Skeletal muscle tissue (tissue), 4 donors: ENCODE results near the gene ROR2. TPM values are rescaled to one million over a fixed set of nuclear protein-coding genes. Genes with fewer than 3 reads are reported as not detected.

Experiments used
- H3K27ac ChIP-seq: one replicate; pipeline ENCODE4 v1.7.0; 2013; ENCODE audit warnings: mild to moderate bottlenecking, low read depth, low read length, inconsistent platforms
- H3K27me3 ChIP-seq, 3 donors: one replicate each; pipeline ENCODE4 v1.7.0; 2013; ENCODE audit warnings: low read length in 3 of 3; ENCODE audit not compliant: control insufficient read depth in 3 of 3, insufficient read depth in 3 of 3
- H3K36me3 ChIP-seq, 3 donors: one replicate each; pipeline ENCODE4 v1.7.0; 2013; ENCODE audit warnings: low read length in 3 of 3; ENCODE audit not compliant: control insufficient read depth in 3 of 3, insufficient read depth in 3 of 3
- H3K4me1 ChIP-seq, 3 donors: one replicate each; pipeline ENCODE4 v1.7.0; 2013; ENCODE audit warnings: low read length in 3 of 3, mild to moderate bottlenecking in 3 of 3; ENCODE audit not compliant: control insufficient read depth in 3 of 3, insufficient read depth in 3 of 3
- H3K4me3 ChIP-seq, 3 donors: one replicate each; pipeline ENCODE4 v1.7.0; 2013; ENCODE audit warnings: low read length in 3 of 3
- H3K9ac ChIP-seq, 3 donors: one replicate each; pipeline ENCODE4 v1.7.0; 2013; ENCODE audit warnings: low read length in 3 of 3, mild to moderate bottlenecking in 3 of 3, moderate library complexity in 2 of 3, low read depth in 1 of 3
- H3K9me3 ChIP-seq, 3 donors: one replicate each; pipeline ENCODE4 v1.7.0; 2013; ENCODE audit warnings: low read length in 3 of 3; ENCODE audit not compliant: control insufficient read depth in 3 of 3
- total RNA-seq: library from RNA; depleted of rRNA; stranded (reverse); fragments of >200 nt; gene quantifications from one replicate; pipeline ENCODE4 v1.2.3, GENCODE V29; 2014
- donor health status: Osteomylitis.

The ROR2 gene
- total RNA-seq, 1 donor from 2014 or later: 4.2 TPM

- Histone ChIP-seq H3K9me3 (no peaks in the 10 kb centered on the region), H3K27ac (no peak overlapping the region), H3K36me3 (no peaks in the 10 kb centered on the region), H3K4me1 (peaks cover 0 to 4% (median 0%) of the 10 kb centered on the region in 3 donors), H3K27me3 (peaks cover 4 to 6% (median 5%) of the 10 kb centered on the region in 3 donors), H3K4me3 (no peak overlapping the region), H3K9ac (no peak overlapping the region)
These were observed 132.4 kb downstream of the ROR2 start for GRCh38 chr9:91817493-91818224.

GRCh38 chr9:91817106-91817492 is 132.9 kb downstream of the ROR2 start:
- H3K36me3 ChIP-seq: no peaks in the 10 kb centered on the region
- no peak overlapping the region for H3K4me3 ChIP-seq
- H3K9me3 ChIP-seq: no peaks in the 10 kb centered on the region
- no peak overlapping the region for H3K9ac ChIP-seq
- peaks cover 4 to 6% (median 5%) of the 10 kb centered on the region in 3 donors for H3K27me3 ChIP-seq
- peaks cover 0 to 4% (median 0%) of the 10 kb centered on the region in 3 donors for H3K4me1 ChIP-seq
- H3K27ac ChIP-seq: no peak overlapping the region

GRCh38 chr9:91816356-91816755 is 133.7 kb downstream of the ROR2 start:
- H3K36me3 ChIP-seq: no peaks in the 10 kb centered on the region
- no peak overlapping the region for H3K27ac ChIP-seq
- peaks cover 4 to 6% (median 5%) of the 10 kb centered on the region in 3 donors for H3K27me3 ChIP-seq
- no peaks in the 10 kb centered on the region for H3K9me3 ChIP-seq
- H3K4me3 ChIP-seq: no peak overlapping the region
- no peak overlapping the region for H3K9ac ChIP-seq
- peaks cover 0 to 4% (median 0%) of the 10 kb centered on the region in 3 donors for H3K4me1 ChIP-seq

GRCh38 chr9:91815896-91816295 is 134.1 kb downstream of the ROR2 start:
- Histone ChIP-seq H3K27ac (no peak overlapping the region), H3K4me1 (peaks cover 0 to 4% (median 0%) of the 10 kb centered on the region in 3 donors), H3K9me3 (no peaks in the 10 kb centered on the region), H3K9ac (no peak overlapping the region), H3K4me3 (no peak overlapping the region), H3K36me3 (no peaks in the 10 kb centered on the region), H3K27me3 (peaks cover 4 to 6% (median 5%) of the 10 kb centered on the region in 3 donors)

- peaks cover 0 to 4% (median 0%) of the 10 kb centered on the region in 3 donors for H3K4me1 ChIP-seq
- no peak overlapping the region for H3K27ac ChIP-seq
- H3K9ac ChIP-seq: no peak overlapping the region
- H3K36me3 ChIP-seq: no peaks in the 10 kb centered on the region
- H3K27me3 ChIP-seq: peaks cover 4 to 7% (median 5%) of the 10 kb centered on the region in 3 donors
- H3K9me3 ChIP-seq: no peaks in the 10 kb centered on the region
- no peak overlapping the region for H3K4me3 ChIP-seq
These were observed 135.3 kb downstream of the ROR2 start for GRCh38 chr9:91814753-91815152.

GRCh38 chr9:91814201-91814600 is 135.8 kb downstream of the ROR2 start:
- Histone ChIP-seq H3K27ac (no peak overlapping the region), H3K4me3 (no peak overlapping the region), H3K36me3 (no peaks in the 10 kb centered on the region), H3K27me3 (peaks cover 3 to 7% (median 7%) of the 10 kb centered on the region in 3 donors), H3K9ac (no peak overlapping the region), H3K4me1 (peaks cover 0 to 4% (median 0%) of the 10 kb centered on the region in 3 donors), H3K9me3 (no peaks in the 10 kb centered on the region)

- Histone ChIP-seq H3K36me3 (no peaks in the 10 kb centered on the region), H3K27ac (no peak overlapping the region), H3K4me1 (peaks cover 0 to 4% (median 0%) of the 10 kb centered on the region in 3 donors), H3K4me3 (no peak overlapping the region), H3K27me3 (peaks cover 0 to 4% (median 4%) of the 10 kb centered on the region in 3 donors), H3K9me3 (no peaks in the 10 kb centered on the region), H3K9ac (no peak overlapping the region)
These were observed 136.7 kb downstream of the ROR2 start for GRCh38 chr9:91813176-91813795.

GRCh38 chr9:91812191-91812590 is 137.8 kb downstream of the ROR2 start:
- Histone ChIP-seq H3K36me3 (no peaks in the 10 kb centered on the region), H3K9ac (no peak overlapping the region), H3K9me3 (no peaks in the 10 kb centered on the region), H3K4me3 (no peak overlapping the region), H3K4me1 (peaks cover 0 to 1% (median 0%) of the 10 kb centered on the region in 3 donors), H3K27ac (no peak overlapping the region), H3K27me3 (peaks cover 0 to 4% (median 4%) of the 10 kb centered on the region in 3 donors)

- Histone ChIP-seq H3K36me3 (no peaks in the 10 kb centered on the region), H3K27ac (no peak overlapping the region), H3K4me3 (no peak overlapping the region), H3K4me1 (no peaks in the 10 kb centered on the region), H3K27me3 (peaks cover 0 to 4% (median 4%) of the 10 kb centered on the region in 3 donors), H3K9me3 (no peaks in the 10 kb centered on the region), H3K9ac (no peak overlapping the region)
These were observed 138.8 kb downstream of the ROR2 start for GRCh38 chr9:91811024-91811909.
